Fibroblast of skin of right biceps (primary cell): ENCODE data around the gene RNF26.

Experiments
- DNase-seq: peaks from one replicate; pipeline ENCODE4 v3.0.0-alpha.2; 2013

Gene RNF26

DNA sequence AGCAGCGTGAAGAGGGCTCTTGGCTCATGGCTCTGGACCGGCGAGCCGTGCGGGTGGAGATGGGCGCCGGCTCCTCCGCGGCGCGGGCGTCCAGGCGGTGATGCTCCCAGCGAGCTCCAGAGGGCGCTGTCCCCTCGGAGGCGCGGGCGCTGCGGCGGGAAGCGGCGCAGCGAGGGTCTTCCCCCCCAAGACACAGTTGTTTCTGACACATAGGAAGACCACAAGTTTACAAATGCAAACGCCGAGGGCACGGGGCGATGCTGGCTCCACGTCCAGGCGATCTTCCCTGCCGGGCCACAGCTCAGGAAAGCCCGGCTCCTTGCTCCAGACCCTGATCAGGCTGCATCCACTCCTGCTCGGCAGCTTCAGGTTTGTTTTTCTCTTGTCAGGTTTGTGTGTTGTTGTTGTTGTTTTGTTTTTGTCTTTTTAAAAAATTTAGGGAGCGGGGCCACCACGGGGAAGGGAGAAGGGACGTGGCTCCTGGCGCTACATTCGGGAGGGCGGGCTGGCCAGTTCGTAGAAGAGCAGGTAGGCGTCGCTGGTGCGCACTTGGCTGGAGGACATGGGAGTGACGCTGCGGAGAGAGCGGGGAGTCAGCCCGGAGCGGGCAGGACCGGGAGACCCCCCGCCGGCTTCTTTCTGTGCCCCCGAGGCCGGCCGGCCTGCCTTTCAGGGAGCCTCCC, 22.2 kb downstream of the RNF26 start:
- peak; percentile 75 for DNase-seq

DNA sequence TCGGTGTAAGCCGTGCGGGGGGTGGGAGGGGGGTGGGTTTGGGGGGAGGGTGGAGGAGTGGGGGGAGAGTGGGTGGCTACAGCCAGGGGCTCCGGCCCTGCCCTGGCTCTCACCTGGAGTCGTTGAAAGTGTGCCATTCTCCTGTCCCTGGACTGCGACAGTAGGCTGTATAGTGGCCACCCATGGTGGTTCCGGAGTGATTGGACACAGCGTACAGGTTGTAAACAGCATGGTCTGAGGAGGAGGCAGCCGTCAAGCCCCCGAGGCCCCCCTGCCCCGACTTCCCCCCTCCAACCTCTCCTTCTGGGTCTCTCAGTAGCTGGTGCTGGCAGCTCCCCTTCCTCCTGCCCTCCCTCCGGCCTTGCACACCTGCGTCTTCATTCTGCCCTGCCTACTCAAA, 22.7 kb downstream of the RNF26 start:
- DNase-seq, result no peak

DNA sequence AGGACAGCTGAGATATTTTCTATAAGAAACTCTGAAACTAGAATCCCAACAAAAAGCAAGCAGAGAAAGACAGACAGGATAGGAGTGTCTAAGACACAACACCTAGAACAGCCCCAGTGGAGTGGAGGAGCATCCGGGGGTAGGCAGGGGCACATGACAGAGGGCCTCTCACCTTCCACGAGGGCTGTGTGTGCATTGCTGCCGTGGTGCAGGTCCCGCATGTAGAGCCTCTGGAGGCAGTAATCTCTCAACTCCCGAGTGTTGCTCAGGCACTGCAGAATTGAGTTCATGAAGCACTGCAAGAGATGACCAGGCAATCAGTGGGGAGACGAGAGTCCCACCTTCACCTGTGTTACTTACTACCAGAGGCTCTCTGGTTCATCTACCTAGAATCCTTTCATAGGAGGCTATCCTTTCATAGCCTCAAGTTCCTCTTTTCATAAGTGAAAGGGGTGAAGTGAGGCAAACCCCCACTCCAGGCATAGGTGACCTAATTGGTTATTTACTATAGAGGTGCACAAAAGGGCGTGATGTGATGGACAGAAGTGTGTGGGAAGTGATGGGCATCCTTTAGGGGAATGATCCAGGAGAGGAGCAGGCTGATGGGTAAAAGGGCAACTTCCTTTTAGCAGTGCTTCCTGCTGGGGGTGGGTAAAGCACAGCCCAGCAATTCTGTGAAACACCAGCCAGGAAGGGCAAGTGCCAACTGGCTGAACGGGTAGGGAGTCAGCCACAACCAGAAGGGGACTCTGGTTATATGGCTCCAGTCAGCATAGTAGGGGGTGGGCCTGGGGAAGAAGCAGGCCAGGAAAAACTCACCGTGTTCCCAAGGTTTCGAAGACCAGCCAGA, 25.3 kb downstream of the RNF26 start:
- no peak for DNase-seq

DNA sequence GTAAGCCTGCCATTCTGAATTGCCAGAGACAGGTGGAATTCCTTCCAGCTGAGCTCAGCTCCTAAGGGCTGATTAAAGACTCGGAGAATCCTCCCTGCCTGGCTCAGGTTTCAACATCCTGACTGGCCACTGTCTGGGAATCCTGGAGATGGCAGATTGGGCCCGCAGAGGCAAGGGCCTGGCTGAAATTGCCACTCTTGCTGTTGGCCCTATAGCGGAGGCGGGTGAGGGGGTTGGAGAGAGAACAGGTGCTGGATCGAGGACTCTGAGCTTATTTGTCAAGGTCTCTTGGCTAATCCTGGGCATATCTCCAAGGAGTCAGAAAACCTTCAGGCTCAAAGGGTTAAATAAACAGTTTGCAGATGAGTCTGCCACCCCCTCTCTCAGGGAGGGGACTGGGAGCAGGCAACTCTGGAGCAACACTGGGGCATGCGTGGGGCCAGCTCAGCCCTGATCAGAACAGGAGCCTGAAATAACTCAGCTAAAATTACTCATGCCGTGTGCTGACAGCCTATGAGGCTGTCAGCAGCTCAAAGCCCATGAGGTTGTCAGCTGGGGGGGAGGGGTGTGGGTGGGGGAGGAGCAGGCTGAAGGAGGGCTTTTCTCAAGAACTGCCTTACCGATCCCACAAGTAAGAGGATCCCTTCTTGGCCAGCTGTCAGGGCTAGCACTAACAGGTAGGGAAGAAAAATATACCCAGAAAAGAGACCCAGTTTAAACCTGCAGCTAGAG, 26.9 kb downstream of the RNF26 start:
- peak; percentile 88 for DNase-seq

DNA sequence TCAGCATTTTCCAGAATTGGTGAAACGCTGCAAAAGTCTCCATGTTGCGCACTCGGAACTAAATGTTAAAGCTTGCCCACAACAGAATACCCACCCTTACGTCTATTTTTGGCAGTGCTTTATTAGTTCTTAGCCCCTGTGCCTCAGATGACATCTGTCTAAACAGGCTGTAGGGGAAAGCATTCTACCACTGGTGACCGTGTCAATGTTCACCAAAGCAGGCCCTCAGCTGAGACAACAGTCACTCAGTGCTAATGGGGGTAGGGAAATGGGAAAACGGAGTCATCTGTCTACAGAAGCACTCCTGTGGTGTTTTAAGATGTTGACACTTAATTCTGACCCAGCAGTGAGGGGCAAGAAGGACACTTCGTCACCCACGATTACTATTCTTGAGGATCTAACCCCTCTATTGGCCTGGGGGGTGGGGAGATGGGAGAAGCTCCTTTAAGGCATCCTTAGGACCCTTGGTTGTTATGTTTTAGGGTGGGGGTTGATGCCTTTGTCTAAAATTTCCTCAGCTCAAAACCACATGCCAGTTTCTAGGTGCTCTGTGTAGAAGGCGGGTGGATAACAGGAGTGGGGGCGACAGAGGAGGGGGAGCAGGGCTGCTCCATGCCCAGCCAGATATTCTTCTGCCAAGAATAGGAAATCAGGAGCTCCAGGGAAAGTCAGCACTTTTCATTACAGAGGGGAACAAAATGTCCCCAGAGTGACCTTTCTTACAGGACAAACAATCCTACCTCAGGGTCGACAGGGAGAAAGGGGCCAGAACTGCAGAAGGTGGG, 27.8 kb downstream of the RNF26 start:
- DNase-seq, result no peak

DNA sequence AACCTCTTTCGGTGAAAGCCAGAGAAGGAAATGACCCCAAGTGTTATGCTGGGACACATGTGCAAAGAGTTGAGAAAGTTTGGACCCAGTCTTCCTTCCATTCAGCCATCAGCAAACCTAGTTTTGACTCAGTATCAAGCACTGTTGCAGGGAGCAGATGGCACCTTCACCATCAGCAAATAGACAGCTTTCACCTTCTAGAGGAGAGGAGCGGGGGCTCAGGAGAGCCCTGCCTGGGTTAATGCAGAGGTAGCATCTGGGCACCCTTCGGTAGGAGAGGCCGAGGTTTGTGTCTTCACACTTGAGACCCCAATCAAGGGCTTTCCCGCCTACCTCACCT, 28.4 kb downstream of the RNF26 start:
- no peak for DNase-seq

DNA sequence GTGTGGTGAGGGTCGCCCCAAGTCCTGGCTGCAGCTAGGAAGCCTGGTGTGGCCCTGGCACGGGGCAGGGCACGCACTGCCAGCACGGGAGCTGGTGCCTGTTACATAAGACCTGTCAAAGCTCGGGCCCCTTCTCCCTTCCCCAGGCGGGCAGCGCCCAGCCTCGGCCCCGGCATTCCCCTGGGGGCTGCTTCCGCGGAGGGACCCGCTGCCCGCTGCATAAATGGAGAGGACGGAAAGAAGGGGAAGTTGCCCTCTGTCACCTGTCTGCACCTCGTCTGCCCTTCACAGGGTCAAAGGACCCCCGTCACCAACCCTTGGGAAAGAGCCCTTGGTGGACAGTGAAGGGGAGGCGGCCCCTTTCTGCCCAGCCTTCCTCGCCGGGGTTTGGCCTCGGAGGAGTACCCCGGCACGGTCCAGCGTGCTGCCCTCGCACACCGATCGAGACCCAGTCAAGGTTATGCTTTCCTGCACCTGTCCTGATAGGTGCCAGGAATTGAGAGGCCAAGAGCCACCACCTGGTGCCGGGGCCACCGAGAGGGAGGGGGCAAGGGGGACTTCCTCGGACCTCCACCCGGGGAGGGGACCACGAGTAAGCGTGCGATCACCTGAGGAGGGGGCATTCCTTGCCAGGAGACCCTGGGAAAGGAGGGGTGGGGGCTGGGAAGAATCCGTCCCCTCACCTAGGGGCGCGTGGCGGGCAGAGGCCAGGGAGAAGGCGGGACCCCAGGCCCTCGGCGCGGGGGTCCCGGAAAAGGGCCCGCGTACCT, 28.9 kb downstream of the RNF26 start:
- no peak for DNase-seq

DNA sequence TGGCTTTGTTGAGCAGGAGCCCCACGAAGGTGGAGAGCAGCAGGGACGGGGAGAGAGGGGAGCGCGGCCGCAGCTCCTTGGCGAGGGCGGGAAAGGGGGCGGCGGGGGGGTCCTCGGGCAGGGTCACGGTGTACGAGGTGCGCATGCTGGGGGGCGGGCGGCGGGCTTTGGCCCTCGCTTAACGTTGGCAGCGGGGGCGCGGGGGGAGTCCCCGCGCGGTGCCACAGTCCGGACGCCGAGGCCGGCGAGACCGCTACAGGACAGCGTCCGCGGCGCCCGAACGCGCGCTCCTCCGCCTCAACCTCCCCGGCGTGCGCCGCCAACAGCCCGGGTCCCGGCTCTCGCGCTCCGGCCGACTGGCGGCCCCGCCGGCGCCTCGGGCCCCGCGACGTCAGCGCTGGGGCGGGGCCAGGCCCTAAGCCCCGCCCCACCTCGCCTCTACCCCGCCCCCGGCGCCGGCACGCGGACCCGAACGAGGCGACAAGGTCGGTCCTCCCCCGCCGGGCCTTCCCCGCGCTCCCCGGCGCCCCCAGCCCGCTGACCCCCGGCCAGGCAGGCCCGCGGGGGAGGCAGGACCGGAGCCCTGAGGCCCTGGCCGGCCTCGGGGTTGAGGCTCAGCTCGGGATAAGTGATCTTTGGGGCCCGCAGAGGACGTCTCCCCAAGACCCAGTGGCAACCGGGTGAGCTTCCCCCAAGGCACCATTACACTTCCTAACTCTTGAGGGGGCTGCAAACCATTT, 29.7 kb downstream of the RNF26 start:
- peak; percentile 53 for DNase-seq

DNA sequence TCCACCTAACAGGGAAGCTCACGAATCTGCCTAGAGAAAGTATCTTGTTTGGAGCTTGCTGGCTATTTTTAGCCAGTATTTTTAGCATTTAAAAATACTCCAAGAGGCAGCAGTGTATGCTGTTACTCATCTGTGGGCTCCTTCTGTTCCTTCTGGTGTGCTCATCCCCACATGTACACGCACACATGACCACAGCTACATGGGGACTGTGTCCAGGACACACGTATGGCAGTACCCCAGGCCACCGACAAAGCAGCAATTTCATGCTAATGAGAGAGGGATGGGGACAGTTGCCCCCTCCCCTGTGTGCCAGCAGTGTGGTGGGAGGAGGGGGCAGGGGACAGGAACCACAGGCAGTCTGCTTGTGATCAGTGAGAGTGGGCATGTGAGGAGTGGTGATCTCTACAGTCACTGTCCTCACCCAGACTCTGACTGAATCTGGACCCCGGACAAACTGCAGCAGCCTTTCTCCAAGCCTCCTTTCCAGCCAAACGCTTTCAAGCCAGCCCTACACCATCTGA, 30.8 kb downstream of the RNF26 start:
- DNase-seq, result peak; percentile 43

DNA sequence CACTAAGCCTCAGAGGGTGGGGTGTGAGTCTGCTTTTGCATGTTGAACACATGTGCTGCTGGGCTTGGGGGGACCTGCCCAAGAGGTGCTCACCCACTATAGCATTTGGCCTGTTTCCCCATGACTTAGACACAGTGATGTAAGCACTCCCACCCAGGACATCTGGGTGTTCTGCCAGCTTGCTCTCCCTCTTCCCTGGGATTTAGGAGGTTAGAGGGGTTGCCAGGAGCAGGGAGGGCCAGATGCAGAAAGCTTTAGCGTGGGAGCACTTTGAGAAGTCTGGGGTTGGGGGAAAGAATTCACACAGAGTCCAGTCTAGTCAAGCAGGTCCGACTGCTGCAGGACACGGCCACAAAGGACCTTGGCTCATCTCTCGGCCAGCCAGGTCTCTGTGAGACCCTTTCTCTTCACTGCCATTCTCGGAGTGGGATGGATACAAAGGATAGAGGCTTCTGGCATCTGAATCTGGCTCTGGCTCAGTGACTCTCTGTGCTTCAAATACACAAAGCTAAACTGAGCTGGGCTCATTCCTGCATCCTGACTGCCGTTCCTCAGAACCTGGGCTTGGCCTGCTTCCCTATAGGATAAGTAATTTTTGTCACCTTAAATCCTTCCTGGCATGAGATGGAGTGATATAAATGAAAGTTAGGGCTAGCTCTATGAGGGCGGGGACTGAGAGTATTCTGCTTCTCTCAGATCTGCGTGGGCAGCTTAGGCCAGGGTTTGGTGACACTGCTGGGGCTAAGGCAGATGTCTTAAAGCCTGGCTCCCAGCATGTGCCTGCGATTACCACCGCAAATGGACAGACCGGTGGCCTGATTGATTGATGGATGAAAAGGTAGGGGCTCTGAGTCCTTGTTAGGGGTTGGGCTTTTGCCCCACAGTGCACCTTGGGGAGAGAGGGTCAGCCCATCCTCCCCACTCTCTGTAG, 32.6 kb downstream of the RNF26 start:
- DNase-seq, result no peak

DNA sequence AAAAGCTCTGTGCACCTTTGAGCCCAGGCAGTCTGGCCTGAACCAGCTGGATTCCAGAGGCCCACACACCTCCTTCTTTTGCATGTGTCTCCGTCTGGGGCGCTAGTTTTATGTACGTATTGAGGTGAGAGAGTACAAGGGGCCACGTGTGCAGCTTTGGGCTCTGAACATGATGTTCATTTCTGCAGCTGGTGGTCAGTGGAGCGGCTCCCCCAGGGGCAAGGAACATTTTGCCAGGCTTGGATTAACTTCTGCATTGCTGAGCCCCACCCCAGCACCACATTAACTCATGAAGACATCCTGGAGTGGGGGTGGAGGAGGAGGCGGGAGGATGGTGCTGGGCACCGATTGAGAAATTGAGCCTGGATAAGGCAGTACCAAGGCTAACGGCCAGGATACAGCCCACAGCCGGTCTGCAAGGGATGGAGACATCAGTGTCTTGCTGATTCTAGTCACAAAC, 33.4 kb downstream of the RNF26 start:
- DNase-seq, result no peak

DNA sequence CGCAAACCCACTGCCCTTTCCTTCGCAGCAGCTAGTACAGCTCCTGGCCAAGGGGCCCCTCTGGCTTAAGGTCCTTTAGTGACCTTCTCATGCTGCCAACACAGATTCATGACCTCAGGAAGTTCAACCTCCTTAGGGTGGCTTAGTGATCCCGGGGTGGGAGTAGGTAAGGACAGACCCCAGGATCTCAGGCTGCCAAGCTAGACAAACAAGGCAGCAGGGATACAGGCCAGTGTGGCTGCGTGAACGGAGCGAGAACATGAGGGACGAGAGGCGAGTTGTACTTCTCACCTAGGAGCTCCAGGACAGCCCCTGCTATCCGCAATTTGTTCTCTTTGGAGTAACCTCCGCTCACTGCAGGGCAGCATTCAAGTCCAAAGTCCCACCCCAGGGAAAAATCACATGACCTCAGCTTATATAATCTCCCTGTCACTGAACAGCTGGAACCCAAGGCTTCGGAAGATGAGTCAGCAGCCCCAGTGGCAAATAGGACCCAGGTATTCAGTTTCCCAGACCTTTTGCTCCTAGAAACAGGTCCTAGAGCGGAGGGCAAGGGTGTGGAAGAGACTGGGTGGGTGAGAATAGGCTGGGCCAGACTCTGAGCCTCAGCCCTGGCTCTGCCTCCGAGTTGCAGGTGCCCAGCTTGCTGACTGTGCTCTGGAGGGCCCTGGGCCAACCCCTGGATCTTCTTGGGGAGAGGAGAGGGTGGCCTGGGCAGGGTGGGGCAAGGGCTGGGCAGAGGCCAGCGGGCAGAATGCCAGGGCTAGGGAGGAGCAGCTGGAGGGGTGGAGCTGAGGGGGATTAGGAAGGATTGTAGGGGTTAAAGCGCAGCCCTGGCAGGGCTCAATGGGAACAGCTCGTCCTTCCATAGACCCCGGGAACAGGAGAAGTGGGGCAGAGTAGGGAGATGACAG, 34.1 kb downstream of the RNF26 start:
- DNase-seq, result no peak

DNA sequence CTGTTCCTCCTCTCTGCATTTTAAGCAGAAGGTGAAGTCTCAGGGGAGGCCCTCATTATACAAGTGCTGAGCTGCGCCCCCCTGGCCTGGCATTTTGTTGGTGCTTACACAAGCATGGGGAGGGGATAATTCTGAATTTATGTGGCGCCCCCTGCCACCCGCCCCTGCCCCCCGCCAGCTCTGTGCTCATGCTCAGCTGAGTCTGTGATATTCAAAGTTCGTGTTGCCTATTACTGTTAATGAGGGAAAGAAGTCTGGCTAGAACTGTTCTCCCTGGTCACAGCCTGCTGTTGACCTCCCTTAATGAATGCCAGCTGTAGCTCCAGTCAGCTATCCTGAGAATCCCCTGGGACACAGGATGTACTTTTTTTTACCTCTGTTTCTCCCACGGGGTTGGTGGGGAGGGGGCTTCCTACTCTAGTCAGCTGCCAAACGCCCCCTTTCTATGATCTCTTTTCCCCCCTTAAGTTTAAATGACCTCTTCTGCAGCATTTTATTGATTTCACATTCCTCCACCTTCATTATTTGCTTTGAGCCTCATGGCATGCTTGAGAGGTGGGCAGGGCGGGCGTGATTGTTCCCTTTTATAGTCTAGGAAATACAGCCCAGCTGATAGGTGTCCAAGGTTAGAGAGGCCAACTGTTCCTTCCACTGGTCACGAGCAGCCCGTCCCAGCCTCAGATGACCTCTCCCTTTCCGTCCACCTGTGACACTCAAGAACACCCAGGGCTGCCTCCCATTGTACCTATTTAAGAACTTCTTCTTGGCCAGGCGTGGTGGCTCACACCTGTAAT, 35.0 kb downstream of the RNF26 start:
- DNase-seq, result no peak

DNA sequence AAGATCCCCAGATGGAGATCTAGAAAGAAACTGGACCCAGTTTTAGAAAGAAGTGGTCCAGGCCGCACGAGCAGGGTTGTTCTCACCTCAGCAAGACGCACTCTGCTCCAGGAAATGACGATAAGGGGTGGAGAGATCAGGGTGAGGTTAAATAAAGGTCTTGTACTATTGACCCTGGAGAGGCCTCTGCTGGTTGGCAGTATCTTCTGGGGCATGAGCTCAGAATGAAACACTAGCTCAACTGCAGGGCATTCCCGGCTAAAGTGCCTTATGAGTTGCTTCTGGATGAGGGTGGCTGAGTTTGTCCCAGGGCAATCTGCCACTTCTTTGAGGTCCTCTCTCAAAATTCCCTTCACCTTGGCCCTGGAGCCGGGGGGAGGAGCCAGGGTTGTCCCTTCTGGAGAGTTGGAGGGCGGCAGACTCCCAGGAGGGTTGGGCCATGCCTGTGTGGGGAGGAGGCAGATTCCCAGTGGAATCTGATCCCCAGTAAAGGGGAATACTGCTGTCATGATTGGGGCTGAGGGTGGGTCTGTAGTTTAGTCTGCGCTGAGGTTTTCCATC, 36.2 kb downstream of the RNF26 start:
- DNase-seq, result no peak

DNA sequence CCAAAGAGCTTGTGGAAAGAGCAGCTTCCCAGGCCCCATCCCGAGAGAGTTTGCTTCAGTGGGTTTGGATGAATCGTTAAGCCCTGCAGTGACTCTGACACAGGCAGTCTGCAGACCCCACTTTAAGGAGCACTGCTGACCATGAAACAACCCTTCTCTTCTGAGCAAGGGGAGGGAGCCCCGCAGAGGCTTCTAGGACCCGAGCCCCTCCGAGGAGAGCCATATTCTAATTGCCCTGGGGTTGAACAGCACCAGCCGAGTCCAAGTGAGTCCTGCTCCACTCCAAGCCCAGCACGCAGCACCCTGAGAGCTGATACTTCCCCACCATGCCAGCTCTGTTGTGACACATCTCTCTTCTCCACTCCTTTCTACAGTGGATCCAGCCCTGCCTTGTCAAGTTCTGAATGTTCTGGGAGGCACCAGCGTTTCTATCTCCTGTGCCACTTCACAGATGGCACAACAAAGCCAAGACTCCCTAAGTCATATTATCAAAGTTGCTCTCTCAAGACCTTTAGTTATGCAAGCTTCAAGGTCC, 36.8 kb downstream of the RNF26 start:
- no peak for DNase-seq

DNA sequence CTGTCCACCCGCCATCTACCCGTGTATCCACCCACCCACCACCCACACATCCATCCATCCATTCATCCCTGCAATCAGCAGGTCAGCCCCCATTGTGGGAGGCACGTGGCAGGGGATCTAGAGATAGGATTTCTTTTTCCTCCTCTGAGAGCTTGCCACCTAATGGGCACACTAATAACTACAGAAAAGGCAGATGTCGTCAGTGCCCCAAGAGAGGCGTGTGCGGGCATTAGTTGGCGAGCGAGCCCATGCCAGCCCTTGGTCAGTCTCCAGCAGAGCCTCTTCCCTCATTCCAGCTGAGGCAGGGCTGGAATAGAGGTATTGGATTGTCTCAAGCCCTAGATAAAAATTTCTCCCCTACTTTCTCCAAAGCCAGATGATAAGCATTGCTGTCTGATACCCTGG, 37.5 kb downstream of the RNF26 start:
- DNase-seq, result no peak
